Ishikawa (cell line): ENCODE data around the gene TM4SF1.

Experiments
- CEBPB ChIP-seq: IDR thresholded peaks from 2 replicates; pipeline ENCODE4 v1.6.1; 2012
- EP300 ChIP-seq: IDR thresholded peaks from 2 replicates; pipeline ENCODE4 v1.6.1; 2012; ENCODE audit warnings: borderline replicate concordance
- RAD21 ChIP-seq: IDR thresholded peaks from 2 replicates; pipeline ENCODE4 v1.6.1; 2012; ENCODE audit warnings: low read depth
- REST ChIP-seq: IDR thresholded peaks from 2 replicates; pipeline ENCODE4 v1.6.1; 2012; ENCODE audit warnings: low read depth, mild to moderate bottlenecking
- TCF12 ChIP-seq: IDR thresholded peaks from 2 replicates; pipeline ENCODE4 v1.6.1; 2012; ENCODE audit warnings: low read depth
- TEAD4 ChIP-seq: IDR thresholded peaks from 2 replicates; pipeline ENCODE4 v1.6.1; 2012
- YY1 ChIP-seq: IDR thresholded peaks from 2 replicates; pipeline ENCODE4 v1.6.1; 2012; ENCODE audit warnings: low read depth

- TF ChIP-seq TCF12 = no peak
- TF ChIP-seq RAD21 = no peak
- no peak for TF ChIP-seq TEAD4
- TF ChIP-seq YY1 = no peak
- TF ChIP-seq EP300 = no peak
- TF ChIP-seq REST = no peak
- TF ChIP-seq CEBPB = no peak
These were observed 10.6 kb upstream of the TM4SF1 start for GRCh38 chr3:149388001-149388440.
